ENCODE data around the gene PPP2R1A.

PPP2R1A gene

GRCh38 chr19:52189735-52190486 is at the start of gene PPP2R1A:
TSS of gene PPP2R1A (plus strand) at chr19:52190052. CDS start at chr19:52190097, 45 bp downstream.
- peak; percentile 100 for FAIRE-seq

- no peak for FAIRE-seq
These were observed 48.6 kb upstream of the PPP2R1A start for GRCh38 chr19:52141203-52141602.

GRCh38 chr19:52142001-52142595 is 47.8 kb upstream of the PPP2R1A start:
- FAIRE-seq = no peak

GRCh38 chr19:52148256-52148655 is 41.6 kb upstream of the PPP2R1A start:
- FAIRE-seq = no peak

- no peak for FAIRE-seq
These were observed 34.1 kb upstream of the PPP2R1A start for GRCh38 chr19:52155596-52156359.

GRCh38 chr19:52170304-52170703 is 19.5 kb upstream of the PPP2R1A start:
- FAIRE-seq = no peak

GRCh38 chr19:52170863-52171320 is 19.0 kb upstream of the PPP2R1A start:
- FAIRE-seq = no peak

- FAIRE-seq = no peak
These were observed 18.3 kb upstream of the PPP2R1A start, which contains the start of gene ZNF836 for GRCh38 chr19:52171321-52172169. TSS of gene ZNF836 (minus strand) at chr19:52171621. CDS start at chr19:52168072, 3,549 bp downstream.

- no peak for FAIRE-seq
These were observed 17.5 kb upstream of the PPP2R1A start for GRCh38 chr19:52172347-52172746.

- no peak for FAIRE-seq
These were observed 13.3 kb upstream of the PPP2R1A start for GRCh38 chr19:52176574-52176973.

- FAIRE-seq = no peak
These were observed 2.4 kb upstream of the PPP2R1A start for GRCh38 chr19:52187407-52187806.

GRCh38 chr19:52188822-52189734 is 774 bp upstream of the PPP2R1A start:
- FAIRE-seq = no peak

- no peak for FAIRE-seq
These were observed 838 bp downstream of the PPP2R1A start for GRCh38 chr19:52190487-52191293.

- no peak for FAIRE-seq
These were observed 1.5 kb downstream of the PPP2R1A start for GRCh38 chr19:52191389-52191788.

GRCh38 chr19:52191951-52192350 is 2.1 kb downstream of the PPP2R1A start:
- FAIRE-seq = no peak

- no peak for FAIRE-seq
These were observed 6.6 kb downstream of the PPP2R1A start for GRCh38 chr19:52196256-52196967.

- FAIRE-seq = no peak
These were observed 8.1 kb downstream of the PPP2R1A start for GRCh38 chr19:52197964-52198363.

GRCh38 chr19:52198678-52199077 is 8.8 kb downstream of the PPP2R1A start:
- FAIRE-seq = no peak

- FAIRE-seq = no peak
These were observed 10.2 kb downstream of the PPP2R1A start for GRCh38 chr19:52200044-52200443.

Data from G401.6 (cell line).